A172 (cell line): ENCODE results near the gene RAB22A. TPM values are rescaled to one million over a fixed set of nuclear protein-coding genes. Genes with fewer than 3 reads are reported as not detected.
A peak's percentile ranks its signal among the peaks of the same experiment; 100 is the strongest.

Experiments used
- DNase-seq: peaks from one replicate; pipeline ENCODE4 v3.0.0-alpha.2; 2015; ENCODE audit warnings: low spot score
- total RNA-seq: library from RNA; depleted of rRNA; stranded (reverse); fragments of >200 nt; shearing (Covaris generic); gene quantifications from 2 replicates; pipeline ENCODE4 v1.2.3, GENCODE V29; 2014; rRNA removed

The RAB22A gene, protein sequence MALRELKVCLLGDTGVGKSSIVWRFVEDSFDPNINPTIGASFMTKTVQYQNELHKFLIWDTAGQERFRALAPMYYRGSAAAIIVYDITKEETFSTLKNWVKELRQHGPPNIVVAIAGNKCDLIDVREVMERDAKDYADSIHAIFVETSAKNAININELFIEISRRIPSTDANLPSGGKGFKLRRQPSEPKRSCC
- total RNA-seq, result 24.5 and 29.0 TPM in 2 replicates

DNA sequence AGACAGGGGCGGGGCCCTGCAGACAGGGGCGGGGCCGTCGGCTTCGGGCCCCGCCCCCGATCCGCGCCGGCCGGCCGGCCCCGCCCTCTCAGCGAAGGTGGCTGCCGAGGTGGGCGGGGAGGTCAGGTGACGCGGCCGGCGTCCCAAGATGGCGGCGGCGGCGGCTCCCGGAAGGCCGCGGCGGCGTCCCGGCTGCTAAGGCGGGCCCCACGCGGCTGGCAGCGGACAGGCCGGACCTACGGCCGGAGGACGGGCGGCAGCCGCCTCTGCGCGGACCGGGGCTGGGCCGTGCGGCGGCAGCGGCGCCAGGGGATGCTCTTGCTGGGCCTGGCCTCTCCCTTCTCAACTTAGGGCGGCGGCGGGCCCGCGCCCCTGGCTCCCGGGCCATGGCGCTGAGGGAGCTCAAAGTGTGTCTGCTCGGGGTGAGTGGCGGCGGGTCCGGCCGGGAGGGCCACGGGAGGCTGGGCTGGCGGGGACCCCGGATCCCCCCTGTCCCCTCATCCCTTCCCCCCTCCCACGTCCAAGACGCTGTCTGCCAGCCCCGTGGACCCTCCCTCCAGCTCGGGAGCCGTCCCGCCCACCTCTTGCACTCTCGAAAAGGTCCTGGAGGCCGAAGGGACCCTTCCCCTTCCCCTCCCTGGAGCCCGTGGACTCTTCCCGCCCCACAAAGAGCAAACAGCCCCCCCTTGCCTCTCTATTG is at the start of gene RAB22A:
Gene RAB22A (plus strand): TSS at position 125 of the 700 bp plus-strand sequence. CDS start 262 bp downstream, at position 387.
- peak; percentile 48 for DNase-seq

DNA sequence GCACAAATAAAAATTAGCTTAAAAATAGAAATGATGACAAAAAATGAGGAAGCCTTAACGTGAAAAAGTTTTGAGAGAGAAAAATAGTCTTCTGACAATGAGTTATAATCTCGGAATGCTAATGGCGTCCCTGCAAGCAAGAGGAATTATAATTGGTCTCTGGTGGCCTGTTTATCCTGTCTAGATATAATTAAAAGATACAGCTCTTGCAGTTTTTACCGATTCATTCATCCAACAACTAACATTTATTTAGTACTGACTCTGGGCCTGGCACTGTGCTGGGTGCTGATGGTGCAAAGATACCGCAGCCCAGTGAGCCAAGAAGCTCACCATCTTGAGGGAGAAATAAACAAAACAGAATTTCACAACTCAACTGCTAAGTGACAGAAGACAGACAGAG is 49.5 kb upstream of the RAB22A start:
- DNase-seq, result no peak

DNA sequence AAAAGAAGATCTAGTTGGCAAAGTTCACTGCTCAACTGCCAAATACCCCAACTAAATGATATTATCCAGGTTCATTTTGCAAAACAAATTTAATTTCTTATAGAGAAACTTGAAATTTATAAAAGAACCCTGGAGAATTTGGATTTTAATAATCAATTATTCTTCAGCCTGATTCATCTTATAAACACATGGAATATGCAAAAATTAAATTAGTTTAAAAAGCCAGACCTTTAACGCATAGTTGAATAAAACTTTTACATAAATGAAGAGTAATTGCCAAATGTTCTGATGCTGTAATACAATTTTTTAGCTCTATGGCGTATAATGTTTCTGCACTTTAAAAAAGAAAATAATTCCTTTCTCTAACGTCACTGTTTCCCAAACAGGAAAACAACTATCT is 47.9 kb upstream of the RAB22A start:
- DNase-seq, result no peak

DNA sequence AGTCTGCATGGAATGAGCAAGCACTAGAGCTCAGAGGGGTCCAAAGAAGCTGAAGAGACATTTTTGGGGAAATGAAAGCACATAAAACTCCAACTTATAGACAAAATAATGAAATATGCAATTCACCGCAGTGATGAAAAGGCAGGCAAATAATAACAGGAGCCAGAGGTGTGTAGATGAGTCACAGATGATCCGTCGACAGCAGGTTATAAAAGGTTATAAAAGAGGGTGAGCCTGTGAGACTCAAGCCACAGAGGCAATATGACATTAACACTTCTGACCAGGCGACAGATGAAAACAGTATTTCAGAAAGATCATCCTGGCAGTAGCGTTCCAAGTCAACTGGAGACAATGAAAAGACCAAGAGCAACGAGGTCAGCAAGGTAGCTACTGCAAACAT is 45.2 kb upstream of the RAB22A start:
- no peak for DNase-seq

DNA sequence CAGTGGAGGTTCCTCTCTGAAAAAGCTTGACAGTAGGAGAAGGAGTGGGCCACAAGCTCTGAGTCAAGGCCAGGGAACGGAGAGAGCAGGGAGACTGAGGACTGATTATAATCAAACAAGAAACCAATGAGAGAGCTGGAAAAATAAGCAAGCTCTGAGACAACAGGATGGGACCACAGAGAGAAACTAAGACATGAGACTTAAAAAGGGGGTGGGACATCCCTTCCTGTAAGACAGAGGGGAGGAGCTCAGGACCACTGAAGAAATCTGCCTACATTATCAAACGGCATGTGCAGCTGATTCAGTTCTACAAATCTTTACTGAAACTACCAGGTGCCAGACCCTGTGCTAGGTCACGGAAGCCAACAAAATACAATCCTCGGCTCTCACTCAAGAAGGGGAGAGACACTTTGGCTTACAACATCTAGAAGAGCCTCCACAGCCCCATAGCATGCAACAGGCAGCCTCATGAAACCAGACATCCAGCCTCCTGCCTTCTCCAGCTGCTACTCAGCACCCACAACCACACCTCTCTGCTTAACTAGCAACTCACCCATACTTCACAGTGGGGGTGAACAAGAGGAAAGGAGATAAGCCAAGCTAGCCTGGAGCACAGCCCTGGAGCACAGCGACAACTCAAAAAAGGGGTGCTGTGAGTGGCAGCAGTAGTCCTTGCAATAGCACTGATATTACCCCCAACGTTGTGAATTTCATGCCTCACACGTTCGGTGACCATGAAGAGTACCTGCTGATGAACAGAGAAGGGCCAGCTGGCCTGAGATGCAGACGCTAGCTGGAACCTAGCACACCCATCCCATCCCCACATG is 41.9 kb upstream of the RAB22A start:
- no peak for DNase-seq

DNA sequence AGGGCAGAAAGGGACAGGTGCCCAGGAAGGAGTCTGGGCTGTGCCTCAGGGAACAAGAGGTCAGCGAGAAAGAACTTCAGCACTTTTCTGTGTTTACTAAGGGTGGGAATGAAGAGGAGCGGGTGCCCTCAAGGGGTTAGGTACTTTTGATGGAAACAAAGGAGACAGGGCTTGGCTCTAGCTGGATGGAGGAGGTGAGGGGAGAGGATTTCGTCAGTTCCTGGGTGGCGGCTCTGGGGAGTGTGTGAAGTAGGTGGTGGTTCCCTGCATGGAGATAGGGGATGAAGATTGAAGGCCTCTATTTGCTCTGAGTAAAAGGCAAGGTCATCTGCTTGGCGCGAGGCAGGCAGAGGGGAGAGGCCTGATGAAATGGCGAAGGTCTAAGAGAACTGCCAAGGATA is 41.1 kb upstream of the RAB22A start:
- no peak for DNase-seq

DNA sequence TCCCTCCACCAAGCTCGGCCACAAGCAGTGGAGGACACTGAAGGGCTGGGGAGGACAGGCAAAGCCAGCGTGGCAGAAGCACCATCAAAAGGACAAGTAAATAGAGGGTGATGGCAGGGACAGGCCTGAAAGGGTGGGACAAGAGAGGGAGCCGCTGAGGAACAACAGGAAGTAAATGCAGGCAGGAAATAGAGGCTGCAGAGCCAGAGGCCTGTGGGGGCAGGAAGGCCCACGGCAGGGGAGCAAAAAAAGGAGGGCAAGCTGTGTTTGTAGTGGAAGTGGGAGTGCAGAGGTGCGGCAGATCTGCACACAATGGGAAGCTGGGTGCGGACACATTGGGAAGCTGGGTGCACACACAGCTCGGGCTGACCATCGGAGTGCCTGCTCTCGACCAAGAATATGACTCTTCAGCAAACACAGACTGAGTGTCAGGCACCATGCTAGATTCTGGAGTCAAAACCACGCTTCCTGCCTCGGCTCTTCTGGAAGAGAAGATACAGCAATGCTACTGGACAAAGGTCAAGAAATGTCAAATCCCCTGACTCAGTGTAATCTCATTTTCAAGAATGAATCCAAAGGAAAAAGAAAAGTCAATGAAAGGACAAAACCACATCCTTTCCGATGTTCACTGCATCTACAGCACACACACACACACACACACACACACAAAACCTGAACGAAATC is 40.4 kb upstream of the RAB22A start:
- DNase-seq, result peak; percentile 14

DNA sequence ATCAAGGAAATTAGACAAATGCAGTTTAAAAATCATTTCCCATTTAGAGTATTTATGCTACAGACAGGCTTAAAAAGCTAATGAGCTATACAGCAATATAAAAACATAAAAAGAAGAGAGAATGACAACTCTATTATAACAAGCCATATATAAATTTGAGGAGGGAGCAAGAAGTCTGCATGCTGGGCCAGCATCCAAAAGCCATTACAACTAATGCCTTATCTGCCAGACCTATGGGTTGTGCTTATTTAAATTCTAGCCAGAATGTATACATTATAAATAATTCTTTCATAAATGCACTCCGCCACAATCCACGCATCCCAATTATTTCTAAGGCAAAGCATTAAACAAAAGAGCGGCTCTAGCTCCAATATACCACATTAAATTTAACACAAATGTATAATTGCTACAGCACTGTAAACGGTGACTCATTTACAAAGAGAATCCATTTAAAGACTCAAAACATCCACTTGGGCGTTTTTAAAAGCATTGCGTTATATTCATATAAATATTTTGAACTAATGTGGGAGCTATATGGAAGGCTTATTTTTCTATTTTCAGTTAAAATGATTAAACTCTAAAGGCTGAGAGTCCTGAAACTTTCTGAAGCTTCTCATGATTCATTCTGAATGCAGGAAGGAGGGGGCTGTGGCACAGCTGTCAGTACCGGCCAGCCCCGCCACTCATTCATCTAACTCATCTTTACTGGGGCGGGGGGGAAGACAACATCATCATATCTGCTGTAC is 37.7 kb upstream of the RAB22A start:
- no peak for DNase-seq

DNA sequence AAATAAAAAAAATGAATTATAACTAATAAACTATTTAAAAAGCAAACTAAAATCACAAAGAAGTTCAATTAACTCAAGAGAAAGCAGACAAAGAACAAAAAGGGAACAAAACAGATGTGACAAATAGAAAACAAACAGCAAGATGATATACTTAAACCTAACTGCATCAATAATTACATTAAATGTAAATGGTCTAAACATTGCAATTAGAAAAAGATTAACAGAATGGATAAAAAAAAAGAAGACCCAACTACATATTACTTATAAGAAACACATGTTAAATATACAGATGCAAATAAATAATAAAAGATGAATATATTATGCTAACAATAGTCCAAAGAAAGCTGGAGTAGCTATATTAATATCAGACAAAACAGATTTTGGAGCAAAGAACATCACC is 35.1 kb upstream of the RAB22A start:
- DNase-seq, result no peak

DNA sequence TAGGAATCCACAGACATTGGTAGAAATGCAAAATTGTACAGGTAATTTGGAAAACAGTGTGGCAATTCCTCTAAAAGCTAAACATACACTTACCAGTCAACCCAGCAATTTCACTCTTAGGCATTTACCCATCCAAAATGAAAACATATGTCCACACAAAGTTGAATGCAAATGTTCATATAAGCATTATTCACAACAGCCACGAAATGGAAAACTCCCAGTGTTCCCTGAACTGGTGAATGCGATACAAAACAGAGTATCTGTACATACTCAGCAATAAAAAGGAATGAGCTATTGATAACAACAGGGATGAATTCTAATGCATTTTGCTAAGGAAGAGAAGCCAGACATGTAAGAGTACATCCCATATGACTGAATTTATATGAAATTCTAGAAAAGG is 32.4 kb upstream of the RAB22A start:
- DNase-seq, result no peak

DNA sequence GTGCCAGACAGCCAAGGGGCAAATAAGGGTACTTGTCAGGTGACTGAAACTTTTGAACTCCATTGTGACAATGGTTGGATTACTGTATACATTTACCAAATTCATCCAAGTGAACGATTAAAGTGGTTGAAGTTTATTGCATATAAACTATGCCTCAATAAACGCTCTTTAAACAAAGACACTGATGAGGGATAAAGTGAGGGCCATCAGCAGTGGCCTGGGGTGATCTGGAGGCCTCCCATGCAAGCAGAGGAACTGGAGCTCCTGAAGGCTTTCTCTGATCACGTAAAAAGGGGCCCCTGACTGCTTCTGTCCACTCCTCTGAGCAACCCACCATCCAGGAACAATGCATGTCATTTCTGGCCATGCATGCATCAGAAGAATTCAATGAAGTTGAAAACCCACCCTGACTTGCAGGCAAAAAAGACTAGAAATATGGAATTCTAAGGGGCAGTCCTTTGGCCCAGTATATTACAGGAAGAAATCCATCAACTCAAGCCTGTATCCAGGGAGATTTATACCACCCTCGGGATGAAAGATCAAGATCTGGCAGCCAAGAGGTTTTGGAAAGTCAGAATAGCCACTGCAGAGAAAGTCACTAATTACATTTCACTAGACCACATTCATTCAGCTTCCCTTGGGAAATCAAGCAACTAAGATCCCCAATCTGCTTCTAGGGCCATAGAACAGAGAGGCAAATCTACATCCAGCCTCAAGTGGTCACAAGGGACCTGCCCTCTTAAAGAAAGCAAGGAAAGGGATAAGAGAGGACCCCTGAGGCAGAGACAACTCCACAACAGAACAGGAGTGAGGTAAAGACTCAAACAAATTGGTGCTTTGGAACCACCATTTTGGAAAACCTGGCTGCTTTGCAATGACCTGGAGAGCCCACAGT is 31.7 kb upstream of the RAB22A start:
- DNase-seq, result peak; percentile 13

DNA sequence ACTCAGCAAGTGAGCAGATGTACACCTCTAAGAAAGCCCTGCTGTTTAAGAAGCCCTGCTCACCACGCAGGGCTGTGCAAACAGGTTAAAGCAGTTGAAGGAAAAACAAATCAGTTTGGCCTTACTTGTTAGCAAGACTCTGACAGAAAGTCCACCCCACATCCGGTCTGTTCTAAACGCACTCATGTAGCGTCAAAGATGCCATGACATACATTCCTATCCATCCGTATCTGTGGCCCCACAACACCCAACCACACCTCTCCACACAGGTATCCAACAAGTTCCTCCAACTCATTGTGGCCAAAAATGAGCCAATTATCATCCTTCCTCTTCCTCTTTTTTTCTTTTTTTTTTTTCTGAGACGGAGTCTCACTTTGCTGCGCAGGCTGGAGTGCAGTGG is 22.8 kb upstream of the RAB22A start:
- DNase-seq, result no peak

DNA sequence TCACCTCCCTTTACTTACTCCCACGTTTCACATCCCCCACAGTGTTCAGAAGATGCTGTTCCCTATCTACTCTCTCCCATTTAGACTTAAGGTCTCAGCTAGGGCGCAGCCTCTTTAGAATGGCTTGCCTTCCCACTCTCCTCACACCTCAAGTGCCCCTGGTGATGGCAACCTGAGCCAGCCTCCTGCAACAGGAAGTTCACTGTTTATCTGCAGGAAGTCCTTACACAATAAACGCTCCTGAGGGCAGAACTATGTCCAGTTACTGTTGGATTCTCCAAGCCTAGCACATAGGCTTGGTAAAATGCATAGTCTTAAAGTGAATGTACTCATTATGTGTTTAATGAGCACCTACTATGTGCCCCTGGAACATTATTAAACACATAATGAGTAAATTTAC is 21.9 kb upstream of the RAB22A start:
- no peak for DNase-seq

DNA sequence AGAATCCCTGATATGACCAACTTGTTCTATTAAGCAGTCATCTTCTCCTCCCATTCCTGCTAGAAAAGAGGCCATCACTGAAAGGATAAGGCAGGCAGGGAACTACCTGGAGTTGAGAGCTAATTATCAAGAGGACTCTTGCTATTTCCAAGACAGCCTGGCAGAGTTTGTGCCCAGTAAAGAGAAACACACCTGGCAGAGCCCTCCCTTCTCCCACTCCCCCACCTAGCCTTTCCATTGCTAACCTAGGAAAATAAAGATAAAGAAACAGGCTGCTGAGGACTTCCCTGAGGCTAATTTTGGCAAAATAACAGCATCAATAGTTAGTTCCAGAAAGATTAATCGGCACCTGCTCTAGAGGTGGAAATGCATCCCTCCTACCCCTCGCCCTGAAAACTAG is 20.4 kb upstream of the RAB22A start:
- no peak for DNase-seq

DNA sequence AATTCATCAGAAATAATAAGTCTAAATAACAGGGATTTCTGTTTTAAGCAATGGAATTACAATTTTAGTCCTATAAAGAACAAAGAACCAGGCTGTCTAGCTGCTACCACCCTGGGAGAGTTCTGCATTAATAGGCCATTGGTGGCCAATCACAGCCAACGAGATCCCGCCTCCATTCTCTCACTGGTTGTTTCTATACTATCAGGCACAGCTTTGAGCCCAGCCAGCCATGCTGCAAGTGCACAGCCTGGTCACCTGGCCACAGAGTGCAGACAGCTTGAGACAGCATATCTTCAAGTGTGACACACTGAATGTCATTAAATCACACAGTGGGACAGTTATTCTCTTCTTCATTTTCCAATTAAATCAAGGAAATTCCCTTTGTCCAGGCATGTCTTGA is 16.1 kb upstream of the RAB22A start:
- peak; percentile 42 for DNase-seq

DNA sequence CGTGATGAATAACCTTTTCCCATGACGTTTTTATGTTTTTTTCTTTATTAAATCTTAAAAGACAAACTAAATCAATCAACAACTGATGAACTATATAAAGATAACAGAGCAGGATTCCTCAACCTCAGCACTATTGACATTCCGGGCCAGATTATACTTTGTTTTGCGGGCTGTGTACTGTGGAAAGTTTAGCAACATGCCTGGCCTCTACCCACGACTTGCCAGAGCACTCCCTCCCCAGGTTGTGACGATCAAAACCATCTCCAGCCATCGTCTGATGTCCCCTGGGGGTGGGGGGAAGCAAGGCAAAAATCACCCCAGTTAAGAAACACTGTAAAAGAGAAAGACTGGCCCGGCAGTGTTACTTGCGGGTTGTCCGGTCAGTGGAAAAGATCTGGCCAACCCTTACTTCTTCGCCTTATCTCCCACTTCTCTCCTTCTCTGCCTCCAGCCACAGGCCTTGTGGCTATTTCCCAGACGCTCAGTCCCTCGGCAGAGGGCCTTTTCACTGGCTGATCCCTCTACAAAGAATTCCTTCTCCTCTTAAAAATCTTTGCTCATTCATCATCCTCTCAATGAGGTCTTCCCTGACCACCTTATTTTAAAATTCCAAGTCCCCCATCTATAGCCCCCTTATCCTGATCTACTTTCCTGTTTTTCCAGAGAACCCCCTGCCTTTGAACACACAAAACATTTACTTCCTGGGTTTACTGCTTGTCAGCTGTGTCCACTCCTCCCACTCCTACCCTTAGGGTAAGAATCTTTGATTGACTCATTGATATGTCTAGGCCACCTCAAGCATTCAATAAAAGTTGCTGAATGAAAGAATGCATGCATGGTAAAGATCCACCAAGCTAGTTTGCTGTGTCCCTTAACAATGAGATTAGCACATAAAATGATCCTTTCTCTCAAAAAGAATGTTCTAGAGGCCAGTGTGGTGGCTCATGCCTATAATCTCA is 14.7 kb upstream of the RAB22A start:
- DNase-seq, result no peak

DNA sequence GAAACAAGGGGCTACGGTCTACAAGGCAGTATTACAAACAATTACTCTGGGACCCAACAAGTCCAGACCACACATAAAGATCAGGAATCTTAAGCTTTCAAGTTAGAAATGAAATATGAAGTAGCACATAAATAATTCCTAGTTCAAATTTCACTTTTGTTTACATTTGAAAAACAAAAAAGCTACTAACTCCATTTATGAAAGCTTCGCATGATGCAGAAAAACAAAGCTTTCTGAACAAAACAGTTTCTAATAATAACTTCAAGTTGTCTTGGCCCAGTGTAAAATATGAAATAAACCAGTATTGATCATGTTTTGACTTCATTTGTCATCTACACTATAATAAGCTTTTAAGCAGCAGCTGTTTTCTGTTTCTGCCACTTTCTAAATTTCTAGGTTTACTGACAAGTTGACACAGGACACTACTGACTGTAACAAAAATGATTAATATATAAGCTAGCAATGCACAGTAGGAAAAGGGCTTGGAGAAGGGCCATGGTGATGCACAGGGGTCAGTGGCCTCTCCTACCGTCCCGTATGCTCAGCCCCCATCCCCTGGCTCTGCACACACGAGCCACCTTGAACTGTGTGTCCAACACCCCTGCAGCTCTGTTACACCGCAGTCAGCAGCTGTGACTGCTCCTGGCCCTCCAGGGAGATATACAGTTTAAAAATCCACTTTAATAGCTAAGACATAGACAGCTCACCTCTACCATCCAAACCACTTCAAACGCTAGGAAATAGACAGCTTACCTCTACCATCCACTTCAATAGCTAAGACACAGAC is 13.3 kb upstream of the RAB22A start:
- DNase-seq, result no peak

DNA sequence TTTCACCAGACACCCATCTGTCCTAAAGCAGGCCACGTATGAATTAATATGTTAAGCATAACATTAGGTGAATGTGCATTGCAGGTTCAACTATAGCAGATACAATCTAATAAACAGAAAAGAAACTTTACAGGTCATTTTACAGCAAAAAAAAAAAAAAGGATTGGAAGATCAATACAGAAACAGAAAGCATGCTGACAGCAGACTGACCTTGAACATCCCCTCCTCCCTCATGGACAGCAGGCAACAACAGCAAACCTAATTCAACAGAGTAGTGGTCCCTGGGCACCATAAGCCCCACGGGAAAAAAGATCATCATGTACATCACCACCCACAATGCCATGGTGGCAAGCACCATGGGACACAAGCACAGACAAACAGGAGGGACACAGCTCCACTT is 12.1 kb upstream of the RAB22A start:
- no peak for DNase-seq

DNA sequence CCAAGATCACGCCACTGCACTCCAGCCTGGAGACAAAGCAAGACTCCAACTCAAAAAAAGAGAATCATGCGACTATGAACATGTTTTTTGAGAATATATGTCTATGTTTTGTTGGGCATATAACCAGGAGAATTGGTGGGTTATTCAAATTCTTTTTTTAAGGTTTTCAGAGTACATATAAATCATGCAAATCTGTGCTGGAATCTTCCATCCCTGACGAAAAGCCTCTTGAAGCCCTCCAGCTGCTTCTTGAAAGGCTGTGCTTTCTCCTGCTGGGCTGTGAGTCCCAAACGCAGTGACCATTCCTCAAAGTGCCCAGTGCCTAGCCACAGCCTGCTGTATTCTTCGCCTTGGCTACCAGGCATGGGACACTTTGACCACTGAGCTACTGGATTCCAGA is 9.2 kb upstream of the RAB22A start:
- DNase-seq, result no peak
